HG02885 (cell line): ENCODE measurements around the gene SCIN.

Source experiments
- ATAC-seq: cut with Tn5 transposase; IDR thresholded peaks from one replicate; pipeline ENCODE4 v1.9.1; 2021; ENCODE audit warnings: mild to moderate bottlenecking; ENCODE audit not compliant: unreplicated experiment, poor library complexity

Gene SCIN

GRCh38 chr7:12565873-12566272, 4.6 kb upstream of the SCIN start:
- no peak for ATAC-seq

GRCh38 chr7:12567015-12567414, 3.5 kb upstream of the SCIN start:
- ATAC-seq, result peak; percentile 88

- ATAC-seq, result peak; percentile 35
Observed at GRCh38 chr7:12569673-12570072, 847 bp upstream of the SCIN start.

GRCh38 chr7:12570168-12570533, 369 bp upstream of the SCIN start:
- ATAC-seq, result peak; percentile 21

GRCh38 chr7:12571691-12572090, 1.2 kb downstream of the SCIN start:
- no peak for ATAC-seq

- no peak for ATAC-seq
Observed at GRCh38 chr7:12572941-12573575, 2.5 kb downstream of the SCIN start.

- ATAC-seq, result no peak
Observed at GRCh38 chr7:12573885-12574284, 3.4 kb downstream of the SCIN start.

GRCh38 chr7:12578930-12579640, 8.6 kb downstream of the SCIN start:
- ATAC-seq, result peak; percentile 98

GRCh38 chr7:12581897-12582296, 11.4 kb downstream of the SCIN start:
- ATAC-seq, result no peak

- ATAC-seq, result no peak
Observed at GRCh38 chr7:12582362-12582761, 11.8 kb downstream of the SCIN start.

- no peak for ATAC-seq
Observed at GRCh38 chr7:12583176-12583575, 12.7 kb downstream of the SCIN start.

- ATAC-seq, result no peak
Observed at GRCh38 chr7:12583922-12584321, 13.4 kb downstream of the SCIN start.

GRCh38 chr7:12584930-12585329, 14.4 kb downstream of the SCIN start:
- ATAC-seq, result peak; percentile 99

GRCh38 chr7:12586271-12586670, 15.8 kb downstream of the SCIN start:
- no peak for ATAC-seq

- ATAC-seq, result no peak
Observed at GRCh38 chr7:12588259-12588904, 17.9 kb downstream of the SCIN start.

- no peak for ATAC-seq
Observed at GRCh38 chr7:12590559-12590958, 20.0 kb downstream of the SCIN start.

GRCh38 chr7:12594122-12594897, 23.8 kb downstream of the SCIN start:
- no peak for ATAC-seq

GRCh38 chr7:12595148-12595547, 24.6 kb downstream of the SCIN start:
- ATAC-seq, result no peak

GRCh38 chr7:12596225-12596790, 25.8 kb downstream of the SCIN start:
- no peak for ATAC-seq

GRCh38 chr7:12601302-12601869, 30.9 kb downstream of the SCIN start:
- peak; percentile 99 for ATAC-seq
